H1 (cell line): ENCODE measurements around the gene ZMYND15. TPM values are rescaled to one million over a fixed set of nuclear protein-coding genes. Genes with fewer than 3 reads are reported as not detected.

Source experiments
- SP1 ChIP-seq: IDR thresholded peaks from 2 replicates; pipeline ENCODE4 v1.6.1; 2011; ENCODE audit warnings: low read depth, low read length
- SP4 ChIP-seq: IDR thresholded peaks from 2 replicates; pipeline ENCODE4 v1.6.1; 2012; ENCODE audit warnings: low read length, inconsistent platforms
- polyA plus RNA-seq, 7 experiments: library from polyadenylated mRNA; depleted of rRNA in 3 of 7; stranded (reverse) in 5 of 7; unstranded in 2 of 7; fragments of >200 nt in 5 of 7; fragments of 200-250 nt in 2 of 7; gene quantifications; 1 replicate in 5 of 7; 2 replicates in 1 of 7; 4 replicates in 1 of 7; pipeline versions ENCODE4 v1.2.1 to v1.2.3, GENCODE V29; 2011 to 2013; ENCODE audit warnings: missing spikeins in 2 of 7, mixed read lengths in 2 of 7
- total RNA-seq: library from RNA; stranded (reverse); fragmentation: NEBNext Ultra II Directional; extraction: Animal tissue kit (Norgen Biotek cat#: 25700); gene quantifications from 2 replicates; pipeline ENCODE4 v1.2.1, GENCODE V29; 2021

Gene ZMYND15
- total and polyA plus RNA-seq, 2 of the 8 experiments (the other 6 are each of a cell fraction or from before 2014, with no cell fraction given) = 0.53 to 0.58 TPM

- TF ChIP-seq SP1 (no peak), SP4 (no peak)
Measured at GRCh38 chr17:4721203-4722135, 18.2 kb upstream of the ZMYND15 start (continued).
